Activated effector memory CD4-positive, alpha-beta T cell treated with anti-CD3 and anti-CD28 coated beads, Interleukin-2, amount 50 U/mL, for 16 hours (primary cell): ENCODE results near the gene CAPN11.
A peak's percentile ranks its signal among the peaks of the same experiment; 100 is the strongest.

Experiments
- DNase-seq: peaks from one replicate; pipeline ENCODE4 v3.0.0-alpha.2; 2020

CAPN11 gene

DNA sequence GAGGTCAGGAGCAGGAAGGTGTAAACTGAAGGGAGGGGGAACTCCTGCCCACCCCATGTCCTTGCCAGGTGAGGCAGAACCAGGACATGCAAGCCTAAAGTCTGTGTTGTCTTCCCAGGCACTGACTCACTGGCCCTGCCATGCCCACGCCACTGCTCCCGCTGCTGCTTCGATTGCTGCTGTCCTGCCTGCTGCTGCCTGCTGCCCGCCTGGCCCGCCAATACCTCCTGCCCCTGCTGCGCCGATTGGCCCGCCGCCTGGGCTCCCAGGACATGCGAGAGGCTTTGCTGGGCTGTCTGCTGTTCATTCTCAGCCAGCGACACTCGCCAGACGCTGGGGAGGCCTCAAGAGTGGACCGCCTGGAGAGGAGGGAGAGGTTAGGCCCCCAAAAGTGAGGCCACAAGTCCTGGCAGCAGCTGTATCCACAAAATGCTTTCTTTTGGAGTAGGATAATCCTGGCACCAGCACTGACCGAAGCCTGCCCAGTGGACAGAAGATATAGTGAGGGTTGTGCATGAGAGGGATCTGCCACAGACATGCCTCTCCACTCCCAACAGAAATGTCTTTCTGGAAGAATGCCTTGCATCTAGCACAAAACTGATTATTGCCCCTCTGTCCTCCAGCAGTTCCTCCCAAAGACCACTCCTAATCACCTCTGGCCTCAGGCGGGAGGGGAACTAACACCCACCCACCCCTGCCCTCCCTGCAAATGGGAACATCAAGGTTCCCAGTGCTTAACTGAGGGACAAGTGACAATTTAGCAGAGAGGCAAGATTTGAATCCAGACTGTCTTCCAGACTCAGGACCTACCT, 58.9 kb downstream of the CAPN11 start:
- DNase-seq: no peak

- DNase-seq: peak; percentile 66
Measured at GRCh38 chr6:44219053-44219814, 60.6 kb downstream of the CAPN11 start.

DNA sequence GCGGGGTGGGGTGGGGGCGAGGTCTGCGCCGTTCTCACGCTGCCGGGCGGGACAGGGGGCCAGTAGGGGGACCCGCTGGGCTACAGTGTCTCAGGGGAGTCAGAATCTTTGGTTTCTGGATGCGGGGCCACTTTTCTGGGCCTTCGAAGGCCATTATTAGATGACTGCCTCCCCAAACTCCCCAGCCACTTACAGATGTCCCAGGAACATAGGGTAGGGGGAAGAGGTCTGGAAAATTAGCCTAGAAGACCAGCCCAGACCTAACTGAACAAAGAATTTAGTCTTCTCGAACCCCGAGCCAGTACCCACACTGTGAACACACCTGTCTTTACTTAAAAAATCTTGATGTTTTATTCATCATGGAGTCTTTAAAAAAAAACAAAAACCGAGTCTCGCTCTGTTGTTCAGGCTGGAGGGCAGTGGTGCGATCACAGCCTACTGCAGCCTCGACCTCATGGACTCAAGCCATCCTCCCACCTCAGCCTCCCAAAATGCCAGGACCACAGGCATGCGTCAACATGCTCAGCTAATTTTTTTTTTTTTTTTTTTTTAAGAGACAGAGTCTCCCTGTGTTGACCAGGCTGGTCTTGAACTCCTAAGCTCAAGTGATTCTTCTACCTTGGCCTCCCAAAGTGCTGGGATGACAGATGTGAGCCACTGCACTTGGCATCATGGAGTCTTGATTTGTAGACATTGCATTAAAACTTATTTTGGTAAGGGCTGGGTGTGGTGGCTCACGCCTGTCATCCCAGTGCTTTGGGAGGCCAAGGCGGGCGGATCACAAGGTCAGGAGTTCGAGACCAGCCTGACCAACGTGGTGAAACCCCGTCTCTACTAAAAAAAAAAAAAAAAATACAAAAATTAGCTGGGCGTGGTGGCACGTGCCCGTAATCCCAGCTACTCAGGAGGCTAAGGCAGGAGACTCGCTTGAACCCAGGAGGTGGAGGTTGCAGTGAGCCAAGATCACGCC, 61.5 kb downstream of the CAPN11 start:
- DNase-seq: no peak

DNA sequence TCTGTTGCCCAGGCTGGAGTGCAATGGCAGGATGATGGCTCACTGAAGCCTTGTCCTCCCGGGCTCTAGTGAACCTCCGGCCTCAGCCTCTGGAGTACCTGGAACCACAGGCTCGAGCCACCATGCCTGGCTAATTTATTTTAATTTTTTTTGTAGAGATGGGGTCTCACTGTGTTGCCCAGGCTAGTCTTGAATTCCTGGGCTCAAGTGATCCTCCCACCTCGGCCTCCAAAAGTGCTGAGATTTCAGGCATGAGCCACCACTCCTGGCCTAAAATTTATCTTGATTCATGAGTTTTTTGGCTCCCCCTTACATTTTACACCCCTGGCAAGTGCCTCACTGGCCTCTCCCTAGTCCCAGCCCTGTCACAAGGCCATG, 62.3 kb downstream of the CAPN11 start:
- DNase-seq: no peak

- peak; percentile 90 for DNase-seq
Measured at GRCh38 chr6:44221291-44221960, 62.8 kb downstream of the CAPN11 start.

- DNase-seq: no peak
Measured at GRCh38 chr6:44221961-44222335, 63.3 kb downstream of the CAPN11 start.

GRCh38 chr6:44222486-44223318, 64.1 kb downstream of the CAPN11 start:
- no peak for DNase-seq

- peak; percentile 93 for DNase-seq
Measured at GRCh38 chr6:44223319-44224028, 64.9 kb downstream of the CAPN11 start, which contains the start of gene SLC29A1. Gene SLC29A1, plus strand, starts transcription at chr6:44223595. Its CDS starts 3,719 bp downstream, at chr6:44227314.

DNA sequence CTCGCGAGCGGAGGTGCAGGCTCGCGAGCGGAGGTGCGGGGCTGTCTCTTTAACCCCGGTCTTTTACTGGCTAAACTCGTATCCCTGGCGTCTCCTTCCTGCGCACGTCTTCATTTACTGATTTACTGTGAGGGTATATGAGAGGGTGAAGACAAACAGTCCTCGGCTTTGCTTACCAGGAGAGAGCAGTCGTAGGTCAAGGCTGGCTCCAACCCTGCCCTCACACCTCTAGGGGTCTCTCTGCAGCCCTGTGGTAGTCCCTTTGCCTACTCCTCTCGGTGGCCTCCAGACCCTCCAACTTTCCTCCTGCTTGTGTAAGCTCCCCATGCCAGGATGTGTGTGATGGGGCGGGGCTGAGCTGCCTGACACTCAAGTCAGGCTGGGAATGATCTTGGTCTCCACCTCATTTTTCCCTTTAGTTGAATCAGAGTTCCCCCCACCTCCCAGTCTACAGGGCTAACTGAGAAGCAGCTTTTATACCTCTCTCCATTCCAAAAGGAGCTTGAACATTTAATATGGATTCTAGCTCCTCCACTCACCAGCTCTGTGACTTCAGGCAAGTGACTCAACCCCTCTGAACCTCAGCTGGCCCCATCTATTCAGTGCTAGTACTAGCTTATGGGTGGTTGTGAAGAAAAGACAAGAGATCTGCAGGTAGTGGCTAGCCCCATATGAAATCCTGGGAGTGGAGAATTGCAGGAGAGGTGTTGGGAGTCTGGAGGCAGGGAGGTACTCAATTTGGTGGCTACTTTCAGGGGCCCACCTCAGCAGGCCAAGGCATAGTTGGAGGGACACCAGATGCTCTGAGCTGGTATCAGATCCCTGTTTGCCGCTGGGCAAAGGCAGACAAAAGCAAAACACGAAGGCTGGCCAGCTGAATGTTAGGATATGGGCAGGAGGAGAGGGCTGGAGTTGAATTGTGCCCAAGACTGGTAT, 65.7 kb downstream of the CAPN11 start:
- DNase-seq: no peak

DNA sequence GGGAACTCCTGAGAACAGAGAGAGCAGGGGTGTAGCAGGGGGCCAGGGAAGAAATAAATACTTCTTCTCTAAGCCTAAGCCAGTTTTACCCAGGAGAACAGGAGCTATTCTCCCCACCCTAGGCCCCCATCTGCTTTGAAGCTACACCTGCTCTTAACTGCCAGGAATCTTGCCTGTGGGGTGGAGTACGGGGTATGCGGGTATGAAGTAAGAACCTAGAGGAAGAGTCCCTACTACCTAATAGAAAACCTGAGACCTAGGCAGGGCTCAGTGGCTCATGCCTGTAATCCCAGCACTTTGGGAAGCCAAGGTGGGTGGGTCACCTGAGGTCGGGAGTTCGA, 66.3 kb downstream of the CAPN11 start:
- no peak for DNase-seq

GRCh38 chr6:44225579-44226325, 67.1 kb downstream of the CAPN11 start:
- DNase-seq: no peak

DNA sequence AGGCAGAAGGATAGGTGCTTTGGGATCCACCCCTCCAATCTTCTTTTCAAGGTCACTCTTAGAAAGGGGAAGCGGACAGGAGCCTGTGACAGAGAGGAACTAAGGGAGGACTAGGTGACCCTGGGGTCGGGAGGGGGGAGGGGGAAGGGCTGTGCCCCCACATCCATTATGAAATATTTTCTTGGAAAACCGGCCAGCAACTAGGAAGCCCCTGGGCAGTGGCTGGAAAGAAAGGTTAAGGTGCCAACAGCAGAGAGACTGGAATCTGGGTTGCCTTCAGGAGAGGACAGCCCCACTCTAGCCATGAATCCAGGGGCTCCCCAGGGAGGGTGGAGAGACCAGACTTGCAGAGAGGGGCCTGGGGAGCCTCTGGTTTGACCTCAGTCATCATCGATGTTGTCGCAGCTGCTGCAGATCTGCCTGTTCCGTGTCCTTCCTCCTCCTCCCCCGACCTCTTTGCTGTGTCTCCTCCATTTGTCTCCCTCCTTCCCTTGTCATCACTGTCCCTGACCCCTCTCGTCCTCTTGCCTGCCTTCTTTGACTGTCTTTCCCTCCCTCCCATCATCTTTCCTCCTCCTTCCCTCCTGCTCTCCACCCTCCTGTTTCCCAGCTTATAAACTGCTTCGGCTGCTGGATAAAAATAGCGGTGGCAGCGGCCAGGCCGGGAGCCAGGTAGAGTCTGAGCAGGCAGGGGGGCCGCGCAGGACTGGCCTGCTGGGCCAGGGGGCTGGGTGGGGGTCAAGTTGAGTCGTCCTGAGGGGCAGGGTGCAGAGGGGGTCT, 67.9 kb downstream of the CAPN11 start:
- DNase-seq: no peak

GRCh38 chr6:44227148-44227793, 68.7 kb downstream of the CAPN11 start:
- no peak for DNase-seq

- no peak for DNase-seq
Measured at GRCh38 chr6:44228031-44228430, 69.4 kb downstream of the CAPN11 start.

DNA sequence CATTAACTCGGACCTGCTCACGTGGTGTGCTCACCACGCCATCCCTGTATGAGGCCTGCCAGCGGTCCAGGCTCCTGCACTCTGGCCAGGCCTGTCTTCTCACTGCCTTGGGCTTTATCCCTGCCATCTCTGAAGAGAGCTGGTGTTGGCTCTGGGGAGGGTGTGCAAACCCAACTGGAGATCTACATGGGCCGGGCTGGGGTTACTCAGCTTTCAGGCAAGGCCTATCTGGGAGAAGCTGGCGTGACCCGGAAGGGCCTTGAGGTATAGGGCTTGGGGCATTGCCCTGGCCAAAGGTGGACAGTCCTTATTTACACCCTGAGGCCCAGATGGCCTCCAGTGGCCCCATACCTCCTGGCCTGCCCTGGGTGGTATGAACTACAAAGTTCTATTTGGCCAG, 69.8 kb downstream of the CAPN11 start:
- DNase-seq: no peak

GRCh38 chr6:44228836-44229235, 70.2 kb downstream of the CAPN11 start:
- DNase-seq: no peak

DNA sequence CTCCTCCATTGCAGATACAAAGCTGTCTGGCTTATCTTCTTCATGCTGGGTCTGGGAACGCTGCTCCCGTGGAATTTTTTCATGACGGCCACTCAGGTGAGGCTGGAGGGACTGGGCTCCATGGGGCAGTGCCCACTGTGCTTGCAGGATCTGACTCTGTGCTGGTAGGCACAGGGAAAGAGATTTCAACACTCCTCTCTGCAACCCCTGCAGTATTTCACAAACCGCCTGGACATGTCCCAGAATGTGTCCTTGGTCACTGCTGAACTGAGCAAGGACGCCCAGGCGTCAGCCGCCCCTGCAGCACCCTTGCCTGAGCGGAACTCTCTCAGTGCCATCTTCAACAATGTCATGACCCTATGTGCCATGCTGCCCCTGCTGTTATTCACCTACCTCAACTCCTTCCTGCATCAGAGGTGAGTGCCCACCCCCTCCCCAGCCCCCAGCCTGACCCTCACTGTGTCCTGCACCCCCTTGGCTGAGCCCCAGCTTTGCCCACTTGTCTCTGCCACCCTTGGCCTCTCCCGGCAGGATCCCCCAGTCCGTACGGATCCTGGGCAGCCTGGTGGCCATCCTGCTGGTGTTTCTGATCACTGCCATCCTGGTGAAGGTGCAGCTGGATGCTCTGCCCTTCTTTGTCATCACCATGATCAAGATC, 70.9 kb downstream of the CAPN11 start:
- no peak for DNase-seq
